Right lobe of liver (tissue), 6 donors: Measurements from ENCODE around the gene PMS1. TPM values are rescaled to one million over a fixed set of nuclear protein-coding genes. Genes with fewer than 3 reads are reported as not detected.
"Not testable (repeated sequence)": the region's sequence is repeated elsewhere in the genome, so short reads cannot be mapped to it uniquely, and the experiment has no call there.

Experiments
- ATAC-seq, 4 donors: fragments of 200-7000 bp; cut with Tn5 transposase; one replicate each; pipeline ENCODE4 v1.9.1; 2020; ENCODE audit warnings: mild to moderate bottlenecking in 4 of 4, moderate library complexity in 4 of 4
- DNase-seq, 3 donors: peaks; one replicate each; pipeline ENCODE4 v3.0.0-alpha.2; 2020
- H3K27ac ChIP-seq, 3 donors: fragments of 200-600 bp; one replicate each; pipeline ENCODE4 v1.8.0; 2022
- H3K27me3 ChIP-seq, 2 donors: fragments of 200-600 bp; one replicate each; pipeline ENCODE4 v1.8.0; 2022
- H3K36me3 ChIP-seq, 4 donors: fragments of 200-600 bp; sonication (generic) in 1 of 4; one replicate each; pipeline versions ENCODE4 v1.5.1 to v1.8.0; 2017 to 2022; ENCODE audit warnings: control low read depth in 1 of 4
- H3K4me1 ChIP-seq, 4 donors: fragments of 200-600 bp; sonication (generic) in 1 of 4; one replicate each; pipeline versions ENCODE4 v1.5.1 to v1.8.0; 2017 to 2022; ENCODE audit warnings: control low read depth in 1 of 4
- H3K4me3 ChIP-seq, 3 donors: fragments of 200-600 bp; one replicate each; pipeline ENCODE4 v1.8.0; 2022
- H3K9me3 ChIP-seq, 4 donors: fragments of 200-600 bp; sonication (generic) in 1 of 4; one replicate each; pipeline versions ENCODE4 v1.5.1 to v1.8.0; 2017 to 2022; ENCODE audit warnings: control low read depth in 1 of 4
- CTCF ChIP-seq, 4 donors: fragments of 200-600 bp in 3 of 4; fragments of 450-650 bp in 1 of 4; IDR thresholded peaks; one replicate each; pipeline versions ENCODE4 v1.5.1 to v1.8.0; 2016 to 2022; ENCODE audit warnings: antibody characterized with exemption in 4 of 4, mild to moderate bottlenecking in 2 of 4
- POLR2A ChIP-seq: fragments of 450-650 bp; IDR thresholded peaks from one replicate; pipeline ENCODE4 v1.6.1; 2017; ENCODE audit warnings: antibody characterized with exemption, mild to moderate bottlenecking
- WGBS: methylation state at CpG from one replicate; pipeline ENCODE4 v1.1.6; 2018; ENCODE audit warnings: low coverage, low lambda C conversion rate; ENCODE audit not compliant: insufficient coverage; ENCODE audit errors: missing lambda C conversion rate; 5-methylcytosine and 5-hydroxymethylcytosine counted together
- intact Hi-C, 2 donors: fragments of 100-400 bp; cut with DNase I; formaldehyde crosslinking; loops; one replicate each; pipeline versions ENCODE4 v1.11.2 to v1.14.1; 2022
- long read RNA-seq: library from polyadenylated mRNA; unstranded; transcript quantifications from one replicate; pipeline ENCODE4 v2.0.0, GENCODE V29; 2019
- total RNA-seq, 6 experiments: library from RNA; depleted of rRNA in 2 of 6; stranded (reverse); fragments of >200 nt in 2 of 6; fragmentation: NEBNext Ultra II Directional in 3 of 6; extraction: Animal tissue kit (Norgen Biotek cat#: 25700) in 3 of 6; gene quantifications; one replicate each; pipeline versions ENCODE4 v1.1.0 to v1.2.4, GENCODE V29; 2016 to 2023
- donor health status: DM: no; HTN: yes; CAD: no.
- donor health status: DM: no; HTN: no; CAD: no.
- donor health status: DM: no; HTN: no; CAD: no.
- donor health status: DM: no; HTN: yes; CAD: no.
- donor health status: DM: no; HTN: yes; CAD: no.

PMS1 gene
- total RNA-seq, result 1 to 10 TPM; 8.1 to 9.5 (median 8.4) TPM
- long read RNA-seq, partial matches to known transcripts, result 1 of 1 reads
- long read RNA-seq, other reads (novel, unspliced or antisense), result 0 of 1 reads

GRCh38 chr2:189783927-189784867, at the start of gene PMS1, which contains the start of gene ORMDL1:
TSS of gene PMS1 (plus strand) at chr2:189784450. CDS start at chr2:189791810, 7,360 bp downstream.
TSS of gene ORMDL1 (minus strand) at chr2:189784339. CDS start at chr2:189782595, 1,744 bp downstream.
- WGBS, result 0% methylated on average over 43 of the region's 96 CpGs
- ATAC-seq (peak; percentile 96 to 98 (median 97)), DNase-seq (peak; percentile 97 to 98 (median 98))
- Histone ChIP-seq H3K36me3 (peaks cover 0 to 16% (median 0%) of the 10 kb centered on the region in 4 donors), H3K4me1 (peaks cover 0 to 27% (median 4%) of the 10 kb centered on the region in 4 donors), H3K9me3 (no peaks in the 10 kb centered on the region), H3K4me3 (peak within 1 kb of the TSS; percentile 61 to 80 (median 65)), H3K27me3 (no peaks in the 10 kb centered on the region), H3K27ac (peak within 1 kb of the TSS; percentile 72 to 96 (median 93))
- intact Hi-C loops, result no loop called here
- TF ChIP-seq CTCF (IDR thresholded peaks at IDR 0.05) (no peak), POLR2A (peak; percentile 97)

GRCh38 chr2:189751080-189751658, 33.1 kb upstream of the PMS1 start:
- Histone ChIP-seq H3K27ac (no peak overlapping the region), H3K27me3 (no peaks in the 10 kb centered on the region), H3K4me1 (no peaks in the 10 kb centered on the region), H3K9me3 (no peaks in the 10 kb centered on the region), H3K4me3 (no peak overlapping the region), H3K36me3 (peaks cover 0 to 15% (median 3%) of the 10 kb centered on the region in 4 donors)
- WGBS, result 81% methylated on average over 10 of the region's 10 CpGs
- intact Hi-C loops, result no loop called here
- ATAC-seq (peak; percentile 77 to 86 (median 84)), DNase-seq (no peak)
- TF ChIP-seq POLR2A (no peak), CTCF (IDR thresholded peaks at IDR 0.05) (peak; percentile 49 to 67 (median 62))

DNA sequence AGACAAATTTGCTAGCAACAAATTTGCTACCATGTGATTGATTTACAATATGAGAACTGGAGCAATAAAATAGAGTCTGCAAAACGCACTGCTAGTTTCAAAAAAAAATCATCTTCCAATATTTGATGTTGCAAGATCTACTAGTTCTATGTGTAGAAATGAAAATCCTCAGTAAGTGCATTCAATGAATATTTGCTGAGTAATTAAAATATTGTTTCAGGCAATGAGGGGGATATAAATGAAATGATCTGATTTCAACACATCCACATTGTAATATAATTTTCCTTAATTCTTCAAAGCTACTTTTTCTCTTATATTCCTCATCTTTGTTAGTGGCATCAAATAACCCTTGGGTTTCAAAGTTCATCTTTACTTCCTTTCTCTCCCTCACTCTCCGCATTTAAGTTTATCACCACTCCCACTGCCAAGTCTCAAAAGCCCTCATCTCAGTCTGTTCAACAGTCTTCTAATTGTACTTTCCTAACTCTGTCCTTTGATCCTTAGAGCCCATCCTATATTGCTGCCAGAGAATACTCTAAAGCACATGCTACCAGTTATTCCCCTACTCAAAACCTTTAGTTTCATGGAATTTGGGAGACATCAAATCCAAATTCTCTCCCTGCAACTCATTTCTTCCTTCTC, 27.8 kb upstream of the PMS1 start:
- intact Hi-C loops, result no loop called here
- no peaks in the 10 kb centered on the region for H3K9me3 ChIP-seq
- TF ChIP-seq POLR2A (no peak), CTCF (IDR thresholded peaks at IDR 0.05) (no peak)
- no peaks in the 10 kb centered on the region for H3K27me3 ChIP-seq
- ATAC-seq (no peak), DNase-seq (no peak)
- H3K4me3 ChIP-seq, result no peak overlapping the region
- H3K36me3 ChIP-seq, result peaks cover 0 to 15% (median 0%) of the 10 kb centered on the region in 4 donors
- H3K4me1 ChIP-seq, result peaks cover 0 to 3% (median 0%) of the 10 kb centered on the region in 4 donors
- WGBS, result 61% methylated on average over 2 of the region's 2 CpGs
- no peak overlapping the region for H3K27ac ChIP-seq

- not testable (repeated sequence) for H3K27me3 ChIP-seq, ATAC-seq, H3K4me3 ChIP-seq, DNase-seq, H3K36me3 ChIP-seq, H3K9me3 ChIP-seq, H3K27ac ChIP-seq
- 90% methylated on average over 15 of the region's 19 CpGs for WGBS
- peaks cover 0 to 13% (median 0%) of the 10 kb centered on the region in 4 donors for H3K4me1 ChIP-seq
- intact Hi-C loops, result loop anchor here in 1 of 2 donors (10.0 kb wide), 1 partner anchor 95 kb away; the partner anchor contains the start of gene ASNSD1
Observed at GRCh38 chr2:189760154-189760553, 24.1 kb upstream of the PMS1 start.
